Measurements from ENCODE around the gene FBLN5.
"Not testable (repeated sequence)": the region's sequence is repeated elsewhere in the genome, so short reads cannot be mapped to it uniquely, and the experiment has no call there.

Gene FBLN5

DNA sequence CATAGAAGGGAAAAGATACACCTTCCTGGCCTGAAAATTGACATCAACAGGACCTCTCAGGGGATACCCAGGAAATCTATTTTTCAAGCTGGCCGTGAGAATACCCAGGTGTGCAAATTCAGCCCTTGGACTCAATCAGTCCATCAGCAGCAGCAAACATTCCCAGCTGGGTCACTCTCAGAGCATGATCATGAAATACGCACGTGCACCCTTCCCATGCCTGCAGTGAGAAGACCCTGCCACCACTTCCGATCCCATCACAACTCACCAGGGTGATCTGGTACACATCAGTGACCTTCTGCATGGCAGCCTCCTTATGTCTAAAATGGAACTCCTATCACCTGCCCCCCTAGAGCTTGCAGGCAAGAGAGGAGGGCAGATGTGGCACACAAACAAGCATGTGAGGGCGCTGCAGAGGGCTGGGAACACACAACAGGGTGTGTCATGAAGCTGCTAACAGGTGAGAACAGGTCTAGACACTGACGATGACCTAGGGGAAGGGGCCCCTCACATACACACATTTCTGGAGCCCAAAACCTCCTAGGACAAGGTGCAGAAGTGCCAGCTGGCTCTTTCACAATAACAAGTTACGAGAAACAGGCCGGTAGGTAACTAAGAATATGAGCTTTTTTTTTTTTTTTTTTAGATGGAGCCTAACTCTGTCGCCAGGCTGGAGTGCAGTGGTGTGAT, 42.4 kb downstream of the FBLN5 start:
- no peak for DNase-seq (ENCODE audit: low spot score)

DNA sequence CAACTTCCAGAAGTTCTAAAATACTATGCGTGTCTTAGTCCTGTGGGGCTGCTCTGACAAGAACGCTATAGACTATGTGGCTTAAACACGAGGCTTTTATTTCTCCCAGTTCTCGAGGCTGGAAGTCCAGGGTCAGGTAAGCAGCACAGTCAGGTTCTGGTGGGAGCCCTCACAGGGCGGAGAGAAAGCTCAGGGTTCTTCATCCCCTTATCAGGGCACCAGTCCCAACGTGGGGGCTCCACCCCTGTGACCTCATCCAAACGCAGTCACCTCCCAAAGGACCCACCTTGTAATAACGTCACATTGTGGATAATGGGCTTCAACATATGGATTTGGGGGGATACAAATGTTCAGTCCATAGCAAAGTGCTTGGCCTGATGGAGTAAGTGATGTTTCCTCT, 43.0 kb downstream of the FBLN5 start:
- DNase-seq (ENCODE audit: low spot score): no peak

GRCh38 chr14:91903070-91903469, 44.4 kb downstream of the FBLN5 start:
- DNase-seq (ENCODE audit: low spot score): no peak

GRCh38 chr14:91902336-91902735, 45.2 kb downstream of the FBLN5 start:
- no peak for DNase-seq (ENCODE audit: low spot score)

DNA sequence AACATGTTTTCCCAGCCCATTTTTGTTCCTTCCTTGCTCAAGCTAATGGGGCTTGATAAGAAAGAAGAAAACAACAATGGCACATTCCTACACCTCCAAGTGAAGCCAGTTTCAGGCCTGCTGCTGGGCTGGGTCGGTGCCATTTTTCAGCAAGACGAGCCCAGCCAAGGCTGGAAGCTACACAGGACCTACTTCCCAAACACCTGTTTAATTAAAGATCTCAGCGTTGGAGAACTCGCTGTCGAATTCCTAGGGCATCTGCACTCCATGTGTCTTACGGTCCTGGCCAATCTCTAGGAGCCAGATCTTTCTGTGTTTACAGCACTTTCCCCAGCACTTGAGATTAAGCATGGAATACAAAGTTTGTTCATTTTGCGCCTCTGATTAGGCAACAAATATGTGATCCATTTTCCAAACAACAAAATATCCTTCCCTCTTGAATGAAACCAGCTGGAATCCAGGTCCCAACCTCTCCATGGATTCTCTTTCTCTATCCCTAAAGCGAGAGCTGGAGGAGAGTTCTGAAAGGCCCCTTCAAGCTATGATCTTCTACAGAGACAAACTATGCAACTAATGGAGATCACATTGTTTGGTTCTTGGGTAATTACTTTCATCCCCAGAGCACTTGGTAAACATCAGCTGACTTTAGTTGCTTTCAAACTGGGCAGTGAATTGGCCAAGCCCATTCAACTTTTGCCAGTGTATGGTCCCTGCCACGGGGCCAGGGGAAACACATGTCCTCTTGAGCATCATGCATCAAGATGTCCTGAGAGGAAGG, 45.9 kb downstream of the FBLN5 start:
- no peak for DNase-seq (ENCODE audit: low spot score)

DNA sequence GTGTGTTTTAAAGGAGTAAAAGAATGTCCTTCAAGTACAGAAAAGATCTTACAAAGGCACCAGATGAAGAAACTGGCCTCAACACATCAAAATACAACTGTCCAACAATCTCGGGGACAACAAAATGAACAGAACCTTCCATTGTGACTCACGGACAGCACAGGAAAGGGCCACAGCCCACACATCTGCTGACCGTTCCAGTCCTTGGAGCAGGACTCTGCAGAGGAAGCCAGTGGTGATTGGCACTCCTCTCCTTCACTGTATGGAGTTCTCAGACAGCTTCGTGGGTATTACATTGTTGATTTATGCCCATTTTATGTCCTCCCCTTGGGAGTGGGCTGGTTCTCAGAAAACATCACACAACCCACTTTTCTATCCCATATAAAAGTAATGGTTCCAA, 47.7 kb downstream of the FBLN5 start:
- no peak for DNase-seq (ENCODE audit: low spot score)

DNA sequence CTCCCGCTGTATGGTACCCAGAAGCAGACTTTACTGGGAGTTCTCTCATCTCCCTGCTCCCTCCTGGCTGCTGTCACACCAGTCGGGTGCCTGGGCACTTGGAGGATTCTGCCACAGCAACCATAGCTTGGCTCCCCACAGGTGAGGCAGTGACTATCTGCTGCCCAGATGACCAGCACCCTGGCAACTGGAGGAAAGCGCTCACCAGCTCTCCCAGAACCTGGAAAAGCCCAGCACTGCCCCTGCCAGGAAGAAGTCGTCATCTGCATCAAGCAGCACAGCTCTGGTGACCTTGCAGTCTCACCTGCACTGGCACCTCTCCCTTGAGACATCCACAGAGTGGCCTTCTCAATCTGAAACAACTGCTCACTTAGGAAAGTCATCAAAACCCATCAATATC, 48.3 kb downstream of the FBLN5 start:
- DNase-seq (ENCODE audit: low spot score): no peak

DNA sequence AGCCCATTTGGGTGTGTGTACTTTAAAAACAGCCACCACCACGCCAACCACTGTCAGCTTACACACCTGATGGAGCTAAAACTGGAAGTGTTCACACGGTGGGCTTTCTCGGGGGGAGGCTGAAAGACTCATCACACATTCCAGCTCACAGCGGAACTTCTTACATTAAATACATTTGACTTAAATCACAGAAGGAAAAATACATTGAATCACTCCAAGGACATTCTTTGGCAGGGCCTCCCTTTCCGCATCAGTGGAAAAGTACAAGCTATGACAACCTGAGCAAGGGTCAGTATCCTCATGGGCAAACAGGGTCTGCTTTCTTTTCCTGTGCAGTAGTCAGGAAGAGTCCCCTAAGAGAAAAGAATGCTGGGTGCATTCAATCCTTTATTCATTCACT, 49.1 kb downstream of the FBLN5 start:
- no peak for DNase-seq (ENCODE audit: low spot score)

DNA sequence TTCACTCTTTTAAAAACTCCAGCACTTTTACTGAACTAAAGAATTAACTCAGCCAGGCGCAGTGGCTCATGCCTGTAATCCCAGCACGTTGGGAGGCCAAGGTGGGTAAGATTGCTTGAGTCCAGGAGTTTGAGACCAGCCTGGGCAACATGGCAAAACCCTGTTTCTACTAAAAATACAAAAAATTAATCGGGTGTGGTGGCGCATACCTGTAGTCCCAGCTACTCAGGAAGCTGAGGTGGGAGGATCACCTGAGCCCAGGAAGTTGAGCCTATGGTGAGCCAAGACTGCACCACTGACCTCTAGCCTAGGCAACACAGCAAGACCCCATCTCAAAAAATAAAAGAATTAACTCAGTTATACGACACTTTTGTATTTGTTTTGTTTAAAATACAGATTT, 49.8 kb downstream of the FBLN5 start:
- not testable (repeated sequence) for DNase-seq (ENCODE audit: low spot score)

DNA sequence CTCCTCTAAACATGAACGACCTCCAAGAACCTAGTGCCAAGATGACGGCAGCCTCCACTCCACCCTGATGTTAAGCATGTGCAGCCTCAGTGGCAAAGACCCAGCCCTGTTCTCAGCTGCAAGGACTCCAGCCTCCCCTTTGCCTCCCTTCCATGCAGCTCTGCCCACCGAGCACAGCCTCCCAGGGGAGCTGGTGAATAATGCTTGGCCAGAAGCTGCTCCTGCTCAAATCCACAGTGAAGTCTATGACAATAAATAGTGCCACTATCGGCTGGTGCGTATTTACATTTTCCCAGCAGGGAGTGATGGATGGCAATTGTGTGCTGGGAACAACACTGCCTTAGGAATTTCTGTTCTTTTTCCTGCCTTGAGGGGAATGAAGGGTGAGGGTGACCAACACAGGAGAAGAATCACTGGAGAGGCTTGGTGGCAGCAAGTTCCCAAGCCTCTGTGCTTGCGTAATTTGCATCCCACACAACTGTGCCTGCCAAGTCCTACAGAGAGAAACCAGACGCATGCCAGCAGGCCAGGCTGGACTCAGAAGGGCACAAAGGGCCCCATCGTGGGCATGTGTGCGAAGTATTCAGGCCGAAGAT, 50.3 kb downstream of the FBLN5 start:
- DNase-seq (ENCODE audit: low spot score): no peak

GRCh38 chr14:91896419-91896818, 51.1 kb downstream of the FBLN5 start:
- no peak for DNase-seq (ENCODE audit: low spot score)

DNA sequence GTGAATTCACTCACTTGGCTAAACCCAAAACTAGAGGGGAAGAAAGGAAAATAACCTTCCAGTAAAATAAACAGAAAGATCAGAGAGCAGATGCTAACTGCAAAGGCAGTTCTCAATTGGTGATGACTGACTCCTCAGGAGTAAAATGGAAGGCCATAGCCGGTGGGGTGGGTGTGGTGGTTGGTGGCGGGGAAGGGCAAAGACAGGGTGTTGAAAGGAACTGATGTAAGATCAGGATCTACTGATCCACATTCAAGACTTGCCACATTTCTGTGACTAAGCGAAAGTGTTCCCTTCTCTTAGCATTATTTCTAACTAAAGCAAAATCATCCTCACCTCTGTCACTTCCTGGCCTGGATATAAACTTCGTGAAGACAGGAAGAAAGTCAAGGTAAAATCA, 53.8 kb downstream of the FBLN5 start:
- DNase-seq (ENCODE audit: low spot score): no peak

DNA sequence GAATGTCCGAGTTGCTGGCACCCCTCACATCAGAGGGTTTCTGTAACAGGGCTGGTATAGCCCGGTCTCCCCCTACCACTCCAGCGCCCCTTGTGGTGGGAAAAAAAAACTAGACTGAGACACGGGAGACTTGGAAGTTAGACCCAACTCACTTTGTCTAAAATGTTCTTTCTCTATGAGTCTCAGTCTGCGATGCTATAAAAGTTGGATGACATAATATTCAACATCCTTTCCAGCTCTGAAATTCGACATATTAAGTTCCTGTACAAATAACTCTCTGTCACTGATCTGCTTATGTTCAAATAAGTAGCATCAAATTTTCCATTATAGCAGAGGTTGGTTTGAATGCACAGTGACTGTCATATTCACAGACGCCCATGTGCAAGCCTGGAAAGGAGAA, 54.5 kb downstream of the FBLN5 start:
- DNase-seq (ENCODE audit: low spot score): no peak

DNA sequence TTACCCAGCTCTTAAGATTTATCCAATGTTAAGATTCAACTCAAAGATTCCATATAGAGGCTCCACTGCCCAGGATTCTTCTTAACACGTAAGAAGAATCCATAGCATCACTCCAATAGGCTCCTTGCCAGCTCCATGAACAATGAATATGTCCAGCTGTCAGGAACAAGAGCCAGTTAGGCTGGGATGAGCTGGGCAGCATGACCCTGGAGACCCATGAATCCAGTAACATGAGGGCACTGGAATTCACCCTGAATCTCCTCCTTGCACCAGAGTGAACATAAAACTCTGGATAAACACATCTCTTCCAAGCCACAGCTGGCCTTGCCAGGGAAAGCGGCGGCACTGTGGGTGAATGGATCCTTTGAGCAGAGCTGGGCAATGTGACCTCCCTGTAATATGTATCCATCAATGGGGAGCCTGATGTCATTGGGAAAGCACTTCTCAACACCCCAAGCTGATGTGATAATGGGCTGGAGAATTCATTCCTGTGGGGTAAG, 55.7 kb downstream of the FBLN5 start:
- DNase-seq (ENCODE audit: low spot score): no peak

GRCh38 chr14:91891101-91891500, 56.4 kb downstream of the FBLN5 start:
- no peak for DNase-seq (ENCODE audit: low spot score)

- no peak for DNase-seq (ENCODE audit: low spot score)
Observed at GRCh38 chr14:91890291-91890749, 57.2 kb downstream of the FBLN5 start.

DNA sequence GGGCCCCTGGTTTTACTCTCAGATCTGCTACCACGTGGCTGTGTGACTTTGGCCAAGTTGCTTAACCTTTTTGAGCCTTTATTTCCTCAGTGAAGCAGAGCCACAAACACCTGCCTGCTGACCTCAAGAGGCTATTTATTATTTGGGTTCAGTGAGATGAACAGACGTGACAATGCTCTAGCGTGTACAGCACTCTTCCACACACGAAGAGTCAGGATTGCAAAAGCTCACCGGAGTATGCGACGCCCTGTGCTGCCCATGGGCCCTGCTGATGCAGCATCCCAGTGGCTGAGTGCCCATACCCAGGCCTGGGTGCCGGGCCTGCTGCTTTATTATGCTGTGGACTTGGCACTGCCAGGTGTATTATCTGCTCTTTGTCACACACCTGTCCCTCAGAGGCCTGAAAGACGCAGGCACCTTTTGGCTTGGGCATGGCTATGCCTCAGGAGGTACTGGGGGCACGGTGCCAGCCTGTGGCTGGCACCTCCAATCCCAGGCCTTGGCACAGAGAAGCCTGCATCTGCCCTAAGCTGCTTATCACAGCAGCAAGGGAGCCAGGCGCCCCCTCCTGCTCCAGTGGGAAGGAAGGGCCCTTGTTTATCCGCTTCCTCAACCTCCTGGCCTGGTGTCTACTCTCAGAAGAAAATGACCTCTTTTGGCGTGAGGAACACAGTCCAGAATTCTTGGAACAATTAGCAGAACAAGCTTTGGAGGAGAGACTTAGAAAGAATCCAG, 57.9 kb downstream of the FBLN5 start:
- no peak for DNase-seq (ENCODE audit: low spot score)

- no peak for DNase-seq (ENCODE audit: low spot score)
Observed at GRCh38 chr14:91888641-91889476, 58.6 kb downstream of the FBLN5 start.

DNA sequence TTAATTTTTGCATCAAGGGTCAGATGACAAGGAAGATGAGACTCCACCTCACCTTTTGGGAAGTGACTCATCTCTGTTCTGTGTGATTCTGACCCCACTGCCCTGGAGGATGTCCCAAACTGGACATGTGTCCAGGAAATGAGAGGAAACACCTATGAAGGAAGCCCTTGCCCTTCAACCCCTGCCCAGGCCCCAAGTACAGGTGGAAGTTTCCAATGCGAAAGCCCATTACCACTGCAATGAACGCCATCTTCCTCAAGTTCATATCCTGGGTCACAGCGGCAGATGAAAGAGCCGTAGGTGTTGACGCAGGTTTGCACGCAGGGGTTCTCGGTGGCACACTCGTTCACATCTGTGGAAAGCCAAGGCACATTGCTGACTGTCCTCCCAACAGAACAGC, 60.5 kb downstream of the FBLN5 start:
- no peak for DNase-seq (ENCODE audit: low spot score)

DNA sequence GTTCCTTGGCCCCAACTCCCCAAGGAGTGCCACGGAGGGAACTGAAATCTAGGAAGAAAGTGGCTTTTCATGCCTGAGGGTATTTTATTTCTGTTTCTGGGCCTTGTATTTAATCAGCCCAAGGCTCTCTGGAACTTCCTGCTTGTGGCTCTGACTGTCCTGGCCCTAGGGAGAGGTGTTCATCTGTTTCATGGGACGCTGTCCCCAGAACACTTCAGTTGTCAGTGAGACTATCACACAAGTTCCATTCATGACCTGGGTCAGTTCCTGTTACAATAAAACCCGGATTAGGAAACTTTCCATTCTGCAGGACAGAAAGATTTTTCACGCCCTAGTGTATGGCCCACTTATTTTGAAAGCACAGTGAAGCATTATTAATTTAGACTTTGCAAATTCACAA, 61.7 kb downstream of the FBLN5 start:
- no peak for DNase-seq (ENCODE audit: low spot score)

DNA sequence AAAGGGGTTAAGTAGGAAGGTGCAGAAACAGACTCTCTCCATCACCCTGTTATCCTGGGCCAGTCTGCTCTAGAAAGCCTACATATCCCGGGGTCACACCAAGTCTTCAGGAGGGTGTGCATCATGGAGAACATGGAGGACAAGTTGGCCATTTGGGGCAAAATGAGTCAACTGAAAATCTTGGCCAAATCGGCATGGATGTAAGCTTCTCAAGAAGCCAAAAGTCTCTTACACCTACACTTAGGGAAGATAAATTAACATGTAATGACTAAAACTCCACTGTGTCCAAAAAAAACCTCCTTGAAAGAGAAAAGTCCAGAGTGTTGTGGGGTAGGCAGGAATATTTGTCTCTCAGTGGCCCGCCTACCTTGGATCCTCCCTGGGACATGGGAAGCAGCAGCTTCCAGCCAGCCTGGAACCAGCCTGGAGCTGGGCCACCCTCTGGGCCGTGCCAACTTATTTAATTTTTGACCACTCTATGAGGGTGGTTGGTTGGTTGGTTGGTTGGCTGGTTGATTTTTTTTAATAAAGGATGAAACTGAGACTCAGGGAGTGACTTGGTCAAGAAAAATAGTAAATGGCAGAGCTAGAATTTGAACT, 62.3 kb downstream of the FBLN5 start:
- DNase-seq (ENCODE audit: low spot score): no peak
